ENCODE data around the gene NPPA. TPM values are rescaled to one million over a fixed set of nuclear protein-coding genes. Genes with fewer than 3 reads are reported as not detected.

The NPPA gene
- polyA plus RNA-seq, 1 donor from 2014 or later, result not detected

DNA sequence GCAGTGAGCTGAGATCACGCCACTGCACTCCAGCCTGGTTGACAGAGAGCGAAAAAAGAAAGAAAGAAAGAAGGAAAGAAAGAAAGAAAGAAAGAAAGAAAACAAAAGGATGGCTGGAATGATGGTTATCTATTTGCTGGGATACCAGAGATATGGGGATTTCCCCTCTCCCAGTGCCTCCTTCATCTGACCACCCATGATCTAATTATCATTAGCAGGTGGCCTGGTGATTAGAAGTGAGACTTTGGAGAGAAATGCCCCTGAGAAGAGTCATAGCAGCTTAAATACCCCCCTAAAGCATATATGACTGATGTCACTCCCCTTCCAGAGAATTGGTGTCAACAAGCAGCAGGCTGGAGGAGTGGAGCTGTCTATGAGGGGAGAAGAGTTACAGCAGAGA lies 12.5 kb upstream of the NPPA start:
- H3K4me1 Mint-ChIP-seq, result peaks cover 0 to 2% (median 0%) of the 10 kb centered on the region in 3 donors
- no peak overlapping the region for H3K4me3 Mint-ChIP-seq
- H3K9me3 Mint-ChIP-seq, result no peaks in the 10 kb centered on the region
- H3K27me3 Mint-ChIP-seq, result peaks cover 49% of the 10 kb centered on the region
- H3K27ac Mint-ChIP-seq, result peak overlapping the region in 1 of 3 donors; percentile 80
- H3K36me3 Mint-ChIP-seq, result no peaks in the 10 kb centered on the region

DNA sequence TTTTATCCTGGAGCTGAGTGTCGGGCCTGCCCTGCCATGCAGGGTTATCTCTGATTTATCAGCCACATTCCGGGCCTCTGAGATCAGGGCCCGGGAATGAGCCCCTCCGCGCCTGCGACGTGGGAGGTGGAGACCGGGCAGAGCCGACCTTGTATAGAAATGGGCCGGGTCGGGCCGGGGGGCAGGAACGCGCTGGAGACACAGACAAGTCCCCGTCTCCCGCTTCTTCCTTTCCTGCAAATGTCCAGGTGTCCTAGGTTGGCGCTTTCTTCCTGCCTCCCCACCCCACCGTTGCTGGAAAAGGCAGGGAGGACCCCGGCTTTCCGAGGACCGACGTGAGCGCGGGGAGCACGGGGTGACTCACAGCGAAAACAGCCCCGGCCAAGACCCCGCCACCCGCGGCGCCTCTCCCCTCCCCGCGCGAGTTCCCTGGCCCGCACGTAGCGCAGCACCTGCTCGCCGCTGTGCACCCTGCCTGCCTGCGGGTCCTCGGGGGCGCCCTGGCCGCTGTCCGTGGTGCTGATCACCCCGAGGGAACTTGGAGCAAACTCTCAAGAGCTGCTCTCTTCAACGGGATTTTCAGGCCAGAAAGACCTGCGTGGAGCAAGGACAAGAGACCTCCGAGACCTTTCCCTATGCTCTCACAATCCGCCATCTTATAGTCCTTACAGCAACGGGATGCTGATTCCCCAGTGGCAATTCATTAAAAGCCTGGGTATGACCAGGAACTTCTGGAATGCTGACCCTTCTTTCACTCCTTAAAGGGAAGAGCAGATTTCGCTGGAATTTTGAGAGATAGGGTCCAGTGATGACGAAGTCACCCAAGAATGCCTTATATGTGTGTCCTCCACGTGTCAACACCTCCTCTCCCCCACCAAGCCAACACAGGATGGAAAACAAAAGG lies 11.6 kb upstream of the NPPA start:
- no peaks in the 10 kb centered on the region for H3K36me3 Mint-ChIP-seq
- H3K9me3 Mint-ChIP-seq, result no peaks in the 10 kb centered on the region
- H3K4me3 Mint-ChIP-seq, result no peak overlapping the region
- peaks cover 49% of the 10 kb centered on the region for H3K27me3 Mint-ChIP-seq
- no peak overlapping the region for H3K27ac Mint-ChIP-seq
- H3K4me1 Mint-ChIP-seq, result peaks cover 0 to 2% (median 0%) of the 10 kb centered on the region in 3 donors

DNA sequence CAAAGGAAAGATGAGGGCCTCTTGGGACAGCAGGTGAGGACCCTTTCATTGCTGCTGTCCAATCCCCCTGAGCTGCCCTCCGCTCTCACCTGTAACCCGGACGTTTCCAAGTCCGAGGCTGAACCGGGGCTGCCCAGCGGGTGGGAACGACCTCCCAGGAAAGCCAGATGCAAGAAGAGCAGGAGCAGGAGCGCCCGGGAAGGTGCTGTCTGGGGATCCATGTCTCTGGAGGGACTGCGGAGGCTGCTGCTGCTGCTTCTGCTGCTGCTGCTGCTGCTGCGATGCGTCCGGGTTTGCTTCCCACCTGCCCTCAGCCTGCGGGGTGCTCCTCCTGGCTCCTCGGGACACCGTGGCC lies 11.0 kb upstream of the NPPA start, which contains the start of gene NPPB:
NPPB (minus strand) TSS at position 333 of the 355 bp plus-strand sequence; CDS start at position 221, 112 bp downstream.
- Mint-ChIP-seq H3K27me3 (peaks cover 51% of the 10 kb centered on the region), H3K9me3 (no peaks in the 10 kb centered on the region), H3K27ac (no peak within 1 kb of the TSS), H3K4me1 (peaks cover 0 to 2% (median 0%) of the 10 kb centered on the region in 3 donors), H3K36me3 (no peaks in the 10 kb centered on the region), H3K4me3 (no peak within 1 kb of the TSS)

DNA sequence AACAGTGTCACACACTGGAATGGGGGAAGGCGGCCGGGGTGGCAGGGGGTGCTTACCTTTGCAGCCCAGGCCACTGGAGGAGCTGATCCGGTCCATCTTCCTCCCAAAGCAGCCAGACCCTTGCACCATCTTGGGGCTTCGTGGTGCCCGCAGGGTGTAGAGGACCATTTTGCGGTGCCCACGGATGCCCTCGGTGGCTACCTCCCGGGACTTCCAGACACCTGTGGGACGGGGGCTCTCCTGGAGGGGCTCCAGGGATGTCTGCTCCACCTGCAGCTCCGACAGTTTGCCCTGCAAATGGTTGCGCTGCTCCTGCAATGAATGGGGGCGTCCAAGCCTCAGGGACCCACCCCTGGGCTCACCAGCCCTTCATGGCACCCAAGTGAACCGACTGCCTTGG lies 10.6 kb upstream of the NPPA start:
- Mint-ChIP-seq H3K27me3 (peaks cover 53% of the 10 kb centered on the region), H3K27ac (no peak overlapping the region), H3K9me3 (no peaks in the 10 kb centered on the region), H3K4me3 (no peak overlapping the region), H3K4me1 (peaks cover 0 to 2% (median 0%) of the 10 kb centered on the region in 3 donors), H3K36me3 (no peaks in the 10 kb centered on the region)

DNA sequence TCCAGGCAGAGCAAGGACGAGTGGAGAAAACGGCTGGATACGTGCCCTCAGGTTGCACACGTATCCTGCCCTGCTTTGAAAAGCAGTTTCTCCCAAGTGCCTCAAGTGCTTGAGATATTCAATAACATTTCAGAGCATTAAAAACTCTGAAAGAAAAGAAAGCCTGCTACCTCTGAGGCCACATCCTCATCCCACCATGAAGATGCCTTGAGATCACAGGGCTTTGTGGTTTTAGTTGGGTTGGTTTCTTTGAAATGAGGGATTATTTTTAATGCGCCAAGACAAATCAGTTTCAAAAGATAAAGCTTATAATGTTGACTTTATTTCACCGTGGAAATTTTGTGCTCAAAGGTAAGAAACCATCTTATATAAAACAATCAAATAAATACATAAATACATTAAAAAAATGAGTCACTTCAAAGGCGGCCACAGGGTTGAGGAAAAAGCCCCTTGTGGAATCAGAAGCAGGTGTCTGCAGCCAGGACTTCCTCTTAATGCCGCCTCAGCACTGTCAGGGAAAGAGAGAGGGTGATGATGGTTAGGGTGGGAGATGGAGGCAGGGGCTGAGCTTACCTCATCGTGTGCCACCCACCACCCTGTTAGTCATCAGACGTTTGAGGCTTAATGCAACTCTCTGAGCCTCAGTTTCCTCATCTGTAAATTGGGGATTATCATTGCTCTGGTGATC lies 9.7 kb upstream of the NPPA start:
- H3K27me3 Mint-ChIP-seq, result peaks cover 52% of the 10 kb centered on the region
- H3K27ac Mint-ChIP-seq, result no peak overlapping the region

DNA sequence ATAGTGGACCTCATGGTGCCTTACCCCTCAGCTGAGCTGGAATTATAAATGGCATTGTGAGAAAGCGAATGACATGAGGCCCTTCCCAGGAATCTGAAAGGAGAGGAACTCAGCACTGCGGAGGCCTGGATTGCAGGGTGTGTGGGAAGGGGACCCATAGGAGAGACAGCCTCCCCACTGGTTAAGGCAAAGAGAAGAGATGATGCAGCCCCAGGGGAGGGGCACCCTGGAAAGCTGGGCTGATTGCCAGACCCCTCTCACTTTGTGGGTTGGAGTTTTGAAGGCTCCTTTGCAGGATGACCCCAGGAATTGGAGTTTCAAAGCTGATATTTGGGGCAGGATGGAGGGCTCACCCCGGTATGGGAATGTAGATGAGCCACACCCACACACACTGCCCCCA lies 9.1 kb upstream of the NPPA start:
- peaks cover 50% of the 10 kb centered on the region for H3K27me3 Mint-ChIP-seq

More for the DNA sequence above, 9.7 kb upstream of the NPPA start:
- H3K9me3 Mint-ChIP-seq, result no peaks in the 10 kb centered on the region
- no peaks in the 10 kb centered on the region for H3K36me3 Mint-ChIP-seq
- H3K4me1 Mint-ChIP-seq, result peaks cover 0 to 2% (median 0%) of the 10 kb centered on the region in 3 donors
- no peak overlapping the region for H3K4me3 Mint-ChIP-seq

DNA sequence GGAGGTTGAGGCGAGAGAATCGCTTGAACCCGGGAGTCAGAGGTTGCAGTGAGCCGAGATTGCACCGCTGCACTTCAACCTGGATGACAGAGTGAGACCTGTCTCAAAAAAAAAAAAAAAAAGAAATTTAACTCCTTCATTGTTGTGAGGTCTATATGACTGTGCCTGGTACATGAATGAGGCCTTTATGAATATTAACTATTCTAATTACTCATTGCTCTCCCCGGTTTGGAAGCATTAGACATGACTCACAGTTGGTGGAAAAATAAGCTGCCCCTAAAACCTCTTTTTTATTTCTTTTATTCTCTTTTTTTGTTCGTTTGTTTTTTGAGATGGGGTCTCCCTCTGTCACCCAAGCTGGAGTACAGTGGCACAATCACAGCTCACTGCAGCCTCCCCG lies 7.8 kb upstream of the NPPA start:
- Mint-ChIP-seq H3K27ac (no peak overlapping the region), H3K4me3 (no peak overlapping the region), H3K9me3 (no peaks in the 10 kb centered on the region), H3K27me3 (peaks cover 43% of the 10 kb centered on the region), H3K36me3 (no peaks in the 10 kb centered on the region), H3K4me1 (peaks cover 0 to 2% (median 0%) of the 10 kb centered on the region in 3 donors)

More for the DNA sequence above, 9.1 kb upstream of the NPPA start:
- Mint-ChIP-seq H3K9me3 (no peaks in the 10 kb centered on the region), H3K36me3 (no peaks in the 10 kb centered on the region), H3K4me1 (peaks cover 0 to 2% (median 0%) of the 10 kb centered on the region in 3 donors), H3K27ac (no peak overlapping the region), H3K4me3 (no peak overlapping the region)

DNA sequence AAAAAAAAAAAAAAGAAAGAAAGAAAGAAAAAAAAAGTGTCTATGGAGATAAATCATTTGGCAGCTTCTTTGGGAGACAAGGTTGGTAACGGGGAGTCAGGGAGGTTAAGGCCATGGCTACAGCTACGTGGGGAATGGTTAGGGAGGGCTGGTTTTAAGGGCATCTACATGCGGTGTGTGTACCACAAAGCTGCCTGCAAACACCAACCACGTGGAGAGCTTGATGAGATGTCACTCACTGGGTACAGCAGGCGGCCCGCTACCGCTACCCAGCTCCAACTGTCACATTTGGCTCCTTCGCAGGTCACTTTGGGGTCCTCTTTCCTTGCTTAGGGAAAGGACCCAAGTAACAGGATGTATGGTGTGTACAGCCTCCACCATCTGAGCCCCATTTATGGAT lies 6.9 kb upstream of the NPPA start:
- H3K4me1 Mint-ChIP-seq, result peaks cover 0 to 2% (median 0%) of the 10 kb centered on the region in 3 donors
- H3K4me3 Mint-ChIP-seq, result no peak overlapping the region
- peaks cover 1% of the 10 kb centered on the region for H3K36me3 Mint-ChIP-seq
- H3K9me3 Mint-ChIP-seq, result no peaks in the 10 kb centered on the region
- no peak overlapping the region for H3K27ac Mint-ChIP-seq
- peaks cover 36% of the 10 kb centered on the region for H3K27me3 Mint-ChIP-seq

DNA sequence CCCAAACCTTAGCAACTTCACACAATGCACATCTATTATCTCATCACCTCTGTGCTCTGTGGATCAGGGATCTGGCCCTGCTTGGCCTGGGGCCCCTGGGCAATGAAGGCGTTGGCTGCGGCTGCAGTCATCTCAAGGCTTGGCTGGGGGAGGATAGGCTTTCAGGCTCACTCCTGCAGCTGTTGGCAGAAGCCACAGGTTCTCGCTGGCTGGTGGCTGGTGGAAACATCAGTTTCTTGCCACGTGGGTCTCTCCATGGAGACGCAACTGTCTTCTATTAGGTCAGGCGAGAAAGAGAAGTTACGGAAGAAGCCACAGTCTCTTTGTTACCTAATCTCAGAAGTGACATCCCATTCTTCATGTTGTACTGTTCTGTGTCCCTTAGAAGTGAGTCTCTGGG lies 3.6 kb upstream of the NPPA start:
- no peaks in the 10 kb centered on the region for H3K4me1 Mint-ChIP-seq
- no peak overlapping the region for H3K27ac Mint-ChIP-seq
- no peaks in the 10 kb centered on the region for H3K9me3 Mint-ChIP-seq
- peaks cover 9% of the 10 kb centered on the region for H3K27me3 Mint-ChIP-seq
- H3K36me3 Mint-ChIP-seq, result peaks cover 1% of the 10 kb centered on the region
- H3K4me3 Mint-ChIP-seq, result no peak overlapping the region

DNA sequence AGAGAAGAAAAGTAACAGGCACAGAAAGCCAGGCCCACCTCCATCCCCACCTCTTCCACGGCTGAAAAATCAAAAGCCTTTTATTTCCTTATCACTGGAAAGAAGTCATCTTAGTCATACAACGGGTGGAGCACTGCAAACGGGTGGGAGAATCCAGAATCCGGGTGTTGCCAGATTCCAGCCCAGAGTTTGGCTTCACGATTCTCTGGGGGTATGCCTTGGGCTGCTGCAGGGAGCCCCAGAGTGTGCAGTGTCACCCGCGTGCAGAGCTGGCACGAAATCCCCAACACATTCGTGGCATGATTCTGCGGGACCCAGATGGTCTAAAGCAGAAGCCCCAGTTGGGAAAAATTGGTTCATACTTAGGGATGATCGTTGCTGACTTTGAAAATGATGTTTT lies 2.6 kb upstream of the NPPA start:
- Mint-ChIP-seq H3K4me3 (no peak overlapping the region), H3K27me3 (peaks cover 9% of the 10 kb centered on the region), H3K9me3 (no peaks in the 10 kb centered on the region), H3K27ac (peak overlapping the region in 2 of 3 donors; percentile 27 to 67), H3K4me1 (peaks cover 0 to 3% (median 0%) of the 10 kb centered on the region in 3 donors), H3K36me3 (peaks cover 3% of the 10 kb centered on the region)

DNA sequence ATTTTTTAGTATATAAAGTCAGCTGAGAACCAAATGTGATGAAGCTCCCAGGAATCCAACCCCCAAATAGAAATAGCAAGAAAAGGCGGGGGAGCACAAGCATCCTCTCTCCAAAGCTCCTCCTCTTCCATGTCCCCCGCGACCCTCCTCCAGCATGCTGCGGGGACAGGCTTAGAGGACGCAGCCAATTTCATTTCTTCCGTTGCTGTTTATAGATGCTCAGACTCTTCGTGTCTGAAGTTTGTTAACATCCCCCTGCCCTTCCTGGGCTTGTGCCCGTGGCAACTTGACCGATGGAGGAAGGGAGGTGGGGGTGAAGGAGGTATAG lies 754 bp upstream of the NPPA start:
- Mint-ChIP-seq H3K9me3 (no peaks in the 10 kb centered on the region), H3K36me3 (peaks cover 3% of the 10 kb centered on the region), H3K4me1 (peaks cover 2 to 3% (median 3%) of the 10 kb centered on the region in 3 donors), H3K27ac (no peak overlapping the region), H3K27me3 (peaks cover 4% of the 10 kb centered on the region), H3K4me3 (no peak overlapping the region)

DNA sequence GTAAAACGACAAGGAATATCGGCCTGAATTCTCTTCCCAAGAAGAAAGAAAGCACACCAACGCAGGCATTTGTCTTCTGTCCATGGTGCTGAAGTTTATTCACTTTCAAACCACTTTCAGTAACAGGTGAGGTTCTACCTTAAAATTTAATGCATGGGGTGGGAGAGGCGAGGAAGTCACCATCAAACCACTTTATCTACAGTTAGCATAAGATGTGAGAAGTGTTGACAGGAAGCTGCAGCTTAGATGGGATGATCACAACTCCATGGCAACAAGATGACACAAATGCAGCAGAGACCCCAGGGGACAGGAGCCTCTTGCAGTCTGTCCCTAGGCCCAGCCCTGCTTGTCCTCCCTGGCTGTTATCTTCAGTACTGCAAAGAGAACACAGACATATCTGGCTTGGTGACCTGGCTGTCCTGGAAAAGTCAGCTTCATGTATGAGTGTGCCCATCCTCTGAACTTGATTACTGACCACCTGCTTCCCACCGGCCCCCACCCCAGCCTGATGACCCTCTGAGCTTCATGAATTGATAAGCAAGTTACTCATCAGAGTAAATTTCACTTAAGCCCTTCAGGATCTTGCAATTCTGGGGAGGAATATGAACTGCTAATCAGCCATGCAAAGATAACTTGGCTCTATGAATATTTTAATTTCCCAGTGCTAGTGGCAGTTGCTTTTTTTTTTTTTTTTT lies 1.8 kb downstream of the NPPA start:
- no peak overlapping the region for H3K27ac Mint-ChIP-seq
- H3K9me3 Mint-ChIP-seq, result no peaks in the 10 kb centered on the region
- peaks cover 3% of the 10 kb centered on the region for H3K36me3 Mint-ChIP-seq
- H3K27me3 Mint-ChIP-seq, result no peaks in the 10 kb centered on the region
- peaks cover 6 to 16% (median 14%) of the 10 kb centered on the region in 3 donors for H3K4me1 Mint-ChIP-seq
- H3K4me3 Mint-ChIP-seq, result no peak overlapping the region

DNA sequence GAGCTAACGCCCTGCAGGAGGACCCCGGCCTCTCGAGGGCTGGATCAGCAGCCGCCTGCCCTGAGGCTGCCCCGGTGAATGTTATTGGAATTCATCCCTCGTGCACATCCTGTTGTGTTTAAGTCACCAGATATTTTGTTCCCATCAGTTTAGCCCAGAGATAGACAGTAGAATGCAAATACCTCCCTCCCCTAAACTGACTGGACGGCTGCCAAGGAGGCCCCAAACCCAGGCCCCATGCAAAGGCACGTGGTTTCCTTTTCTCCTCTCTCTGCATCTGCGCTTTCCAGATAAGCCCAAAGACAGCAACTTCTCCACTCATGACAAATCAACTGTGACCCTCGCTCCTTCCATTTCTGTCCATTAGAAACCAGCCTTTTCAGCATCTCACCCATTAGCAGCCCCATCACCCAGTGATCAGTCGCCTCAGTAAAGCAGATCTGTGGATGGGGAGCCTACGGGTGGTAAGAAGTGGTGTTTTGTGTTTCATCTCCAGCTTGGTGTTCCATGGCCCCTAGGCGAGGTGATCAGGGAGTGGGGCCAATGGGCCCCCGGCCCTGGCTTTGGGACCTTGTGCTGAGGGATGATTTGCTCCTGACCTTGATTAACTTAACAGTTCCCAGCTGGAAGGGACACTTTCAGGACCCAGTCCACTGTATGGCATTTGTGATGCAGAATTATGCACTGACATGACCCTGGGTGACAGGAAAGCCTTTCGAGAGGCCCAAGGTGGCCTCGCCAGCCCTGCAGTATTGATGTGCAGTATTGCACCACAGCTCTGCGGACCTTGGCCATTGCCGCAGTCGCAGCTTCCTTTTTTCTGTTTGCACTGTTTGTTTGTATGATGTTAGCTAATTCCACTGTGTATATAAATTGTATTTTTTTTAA lies 5.2 kb downstream of the NPPA start:
- Mint-ChIP-seq H3K9me3 (no peaks in the 10 kb centered on the region), H3K27me3 (no peaks in the 10 kb centered on the region), H3K36me3 (peaks cover 2% of the 10 kb centered on the region), H3K4me1 (peaks cover 9 to 21% (median 19%) of the 10 kb centered on the region in 3 donors), H3K27ac (no peak overlapping the region), H3K4me3 (peak overlapping the region in 2 of 4 donors; percentile 7 to 33)

Measured in IgD-negative memory B cell (primary cell).